HL-60 (cell line): Measurements from ENCODE around the gene KY.

Experiments
- DNase-seq, 2 experiments: peaks; one replicate each; pipeline ENCODE4 v3.0.0-alpha.2; 2010 to 2020; ENCODE audit warnings: low read depth in 1 of 2, low spot score in 1 of 2
- H3K27ac ChIP-seq: fragments of 250-450 bp; sonication (Bioruptor Pico); replicated peaks from 2 replicates; pipeline ENCODE4 v1.5.1; 2020; ENCODE audit warnings: mild to moderate bottlenecking, moderate library complexity
- H3K27me3 ChIP-seq: fragments of 250-450 bp; sonication (Bioruptor Pico); 2 replicates; pipeline ENCODE4 v1.5.1; 2021; ENCODE audit warnings: mild to moderate bottlenecking, moderate library complexity; ENCODE audit not compliant: insufficient read depth, poor library complexity, severe bottlenecking
- H3K4me3 ChIP-seq: replicated peaks from 2 replicates; pipeline ENCODE4 v1.5.1; 2011; ENCODE audit warnings: mild to moderate bottlenecking, control low read depth, low read length; ENCODE audit not compliant: insufficient read depth
- GABPA ChIP-seq: IDR thresholded peaks from 2 replicates; pipeline ENCODE4 v1.6.1; 2012; ENCODE audit warnings: low read depth
- POLR2AphosphoS5 ChIP-seq: IDR thresholded peaks from 2 replicates; pipeline ENCODE4 v1.6.1; 2012; ENCODE audit warnings: low read depth
- SPI1 ChIP-seq: IDR thresholded peaks from 2 replicates; pipeline ENCODE4 v1.6.1; 2012; ENCODE audit warnings: low read depth, mild to moderate bottlenecking, borderline replicate concordance
- TF ChIP-seq, protein P1 (sequence below): IDR thresholded peaks from 2 replicates; pipeline ENCODE4 v1.6.1; 2012; ENCODE audit warnings: low read depth; ENCODE audit not compliant: insufficient replicate concordance
- TF ChIP-seq, protein P2 (sequence below): IDR thresholded peaks from one replicate; pipeline ENCODE4 v1.5.1; 2011; ENCODE audit warnings: low read length, control low read depth, inconsistent platforms; ENCODE audit not compliant: insufficient read depth

Gene KY

DNA sequence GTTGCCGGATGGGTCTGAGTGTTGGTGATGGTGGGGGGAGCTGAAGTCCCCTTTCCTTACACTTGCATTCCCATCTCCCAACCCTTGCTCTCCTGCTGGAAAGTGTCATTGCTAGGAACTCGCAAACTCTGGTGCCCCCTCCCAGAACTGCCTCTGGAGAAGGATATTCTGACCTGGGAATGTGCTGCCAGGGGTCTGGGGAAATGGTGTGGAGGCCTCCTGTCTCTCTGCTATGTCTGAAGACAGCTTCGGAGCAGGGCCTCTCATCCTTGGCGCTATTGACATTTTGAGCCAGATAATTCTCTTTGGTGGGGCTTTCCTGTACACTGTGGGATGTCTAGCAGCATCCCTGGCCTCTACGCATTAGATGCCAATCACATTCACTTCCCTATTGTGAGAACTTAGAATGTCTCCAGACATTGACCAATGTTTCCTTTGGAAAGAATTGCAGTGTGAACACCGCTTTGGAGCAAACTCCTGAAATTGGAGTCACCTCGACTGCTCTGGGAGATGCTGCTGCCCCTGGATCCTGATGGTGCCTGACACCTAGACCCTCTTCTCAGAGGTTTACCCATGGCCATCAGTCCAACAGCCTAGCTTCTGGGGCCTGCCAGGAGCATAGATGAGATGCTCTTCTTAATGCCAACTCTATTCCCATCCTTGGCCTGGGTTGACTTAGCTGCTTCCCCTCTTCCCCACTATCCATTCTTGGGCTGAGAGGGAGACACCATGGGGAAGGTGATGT, 2.2 kb upstream of the KY start:
- Histone ChIP-seq H3K27me3 (peaks cover 2% of the 10 kb centered on the region), H3K27ac (no peak overlapping the region), H3K4me3 (no peak overlapping the region)
- TF ChIP-seq GABPA (no peak), POLR2AphosphoS5 (no peak)
- TF ChIP-seq, protein P1, sequence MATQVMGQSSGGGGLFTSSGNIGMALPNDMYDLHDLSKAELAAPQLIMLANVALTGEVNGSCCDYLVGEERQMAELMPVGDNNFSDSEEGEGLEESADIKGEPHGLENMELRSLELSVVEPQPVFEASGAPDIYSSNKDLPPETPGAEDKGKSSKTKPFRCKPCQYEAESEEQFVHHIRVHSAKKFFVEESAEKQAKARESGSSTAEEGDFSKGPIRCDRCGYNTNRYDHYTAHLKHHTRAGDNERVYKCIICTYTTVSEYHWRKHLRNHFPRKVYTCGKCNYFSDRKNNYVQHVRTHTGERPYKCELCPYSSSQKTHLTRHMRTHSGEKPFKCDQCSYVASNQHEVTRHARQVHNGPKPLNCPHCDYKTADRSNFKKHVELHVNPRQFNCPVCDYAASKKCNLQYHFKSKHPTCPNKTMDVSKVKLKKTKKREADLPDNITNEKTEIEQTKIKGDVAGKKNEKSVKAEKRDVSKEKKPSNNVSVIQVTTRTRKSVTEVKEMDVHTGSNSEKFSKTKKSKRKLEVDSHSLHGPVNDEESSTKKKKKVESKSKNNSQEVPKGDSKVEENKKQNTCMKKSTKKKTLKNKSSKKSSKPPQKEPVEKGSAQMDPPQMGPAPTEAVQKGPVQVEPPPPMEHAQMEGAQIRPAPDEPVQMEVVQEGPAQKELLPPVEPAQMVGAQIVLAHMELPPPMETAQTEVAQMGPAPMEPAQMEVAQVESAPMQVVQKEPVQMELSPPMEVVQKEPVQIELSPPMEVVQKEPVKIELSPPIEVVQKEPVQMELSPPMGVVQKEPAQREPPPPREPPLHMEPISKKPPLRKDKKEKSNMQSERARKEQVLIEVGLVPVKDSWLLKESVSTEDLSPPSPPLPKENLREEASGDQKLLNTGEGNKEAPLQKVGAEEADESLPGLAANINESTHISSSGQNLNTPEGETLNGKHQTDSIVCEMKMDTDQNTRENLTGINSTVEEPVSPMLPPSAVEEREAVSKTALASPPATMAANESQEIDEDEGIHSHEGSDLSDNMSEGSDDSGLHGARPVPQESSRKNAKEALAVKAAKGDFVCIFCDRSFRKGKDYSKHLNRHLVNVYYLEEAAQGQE: no peak
- DNase-seq: no peak

DNA sequence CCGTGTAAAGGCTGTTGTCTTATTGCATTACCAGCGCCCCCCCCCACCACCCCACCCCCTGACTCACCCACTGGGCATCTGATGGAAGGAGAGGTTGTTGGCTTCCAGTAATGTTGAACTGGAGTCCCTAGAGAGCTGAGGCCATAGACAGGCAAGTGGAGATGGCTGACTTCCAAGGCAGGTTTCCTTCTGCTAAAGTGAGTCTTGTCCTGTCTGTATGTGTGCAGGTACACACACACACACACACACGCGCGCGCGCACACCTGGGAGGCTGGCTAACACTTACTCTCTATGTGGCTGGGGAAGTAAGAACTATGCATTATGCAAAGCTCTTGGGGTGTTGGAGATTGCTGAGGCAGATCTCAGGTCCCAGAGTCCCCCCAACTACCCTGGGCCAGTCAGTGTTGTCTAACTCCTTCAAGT, 1.6 kb upstream of the KY start:
- TF ChIP-seq SPI1 (no peak), POLR2AphosphoS5 (no peak), GABPA (no peak)
- TF ChIP-seq, protein P2, sequence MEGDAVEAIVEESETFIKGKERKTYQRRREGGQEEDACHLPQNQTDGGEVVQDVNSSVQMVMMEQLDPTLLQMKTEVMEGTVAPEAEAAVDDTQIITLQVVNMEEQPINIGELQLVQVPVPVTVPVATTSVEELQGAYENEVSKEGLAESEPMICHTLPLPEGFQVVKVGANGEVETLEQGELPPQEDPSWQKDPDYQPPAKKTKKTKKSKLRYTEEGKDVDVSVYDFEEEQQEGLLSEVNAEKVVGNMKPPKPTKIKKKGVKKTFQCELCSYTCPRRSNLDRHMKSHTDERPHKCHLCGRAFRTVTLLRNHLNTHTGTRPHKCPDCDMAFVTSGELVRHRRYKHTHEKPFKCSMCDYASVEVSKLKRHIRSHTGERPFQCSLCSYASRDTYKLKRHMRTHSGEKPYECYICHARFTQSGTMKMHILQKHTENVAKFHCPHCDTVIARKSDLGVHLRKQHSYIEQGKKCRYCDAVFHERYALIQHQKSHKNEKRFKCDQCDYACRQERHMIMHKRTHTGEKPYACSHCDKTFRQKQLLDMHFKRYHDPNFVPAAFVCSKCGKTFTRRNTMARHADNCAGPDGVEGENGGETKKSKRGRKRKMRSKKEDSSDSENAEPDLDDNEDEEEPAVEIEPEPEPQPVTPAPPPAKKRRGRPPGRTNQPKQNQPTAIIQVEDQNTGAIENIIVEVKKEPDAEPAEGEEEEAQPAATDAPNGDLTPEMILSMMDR: no peak
- TF ChIP-seq, protein P1: no peak
- H3K27ac ChIP-seq: no peak overlapping the region
- H3K4me3 ChIP-seq: no peak overlapping the region
- H3K27me3 ChIP-seq: peaks cover 2% of the 10 kb centered on the region
- no peak for DNase-seq

DNA sequence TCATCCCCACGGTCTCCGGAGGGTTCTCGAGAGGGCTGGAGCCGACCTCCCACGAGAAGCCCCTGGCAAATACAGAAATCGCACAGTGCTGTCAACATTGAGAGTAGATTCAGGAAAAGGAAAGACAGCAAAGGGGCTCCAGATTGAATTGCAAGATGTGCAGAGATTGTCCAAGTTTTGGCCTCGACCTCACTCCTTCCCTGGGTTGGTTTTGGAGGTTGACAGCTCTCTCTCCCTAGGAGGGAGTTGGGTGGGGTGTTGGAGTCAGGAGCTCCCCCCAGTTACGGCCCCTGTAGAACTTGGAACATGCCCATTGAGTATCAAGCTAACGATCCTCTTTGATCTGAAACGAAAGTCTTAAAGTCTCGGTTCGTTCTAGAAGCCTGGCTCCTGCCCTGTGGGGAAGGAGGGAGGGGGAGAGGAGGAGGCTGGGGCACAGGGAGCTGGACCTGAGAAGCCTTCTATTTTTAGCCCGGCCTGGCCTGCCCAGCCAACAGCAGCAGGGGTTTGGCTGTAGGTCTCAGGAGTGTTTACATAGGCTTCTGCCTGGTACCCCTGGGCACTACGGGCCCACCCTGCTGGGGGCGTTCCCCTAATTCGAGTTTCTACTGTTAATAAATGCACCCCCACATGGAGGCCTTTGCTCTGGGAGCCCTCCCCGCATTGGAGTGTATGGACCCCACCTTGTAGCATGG, 672 bp upstream of the KY start:
- TF ChIP-seq SPI1 (no peak), GABPA (no peak), POLR2AphosphoS5 (no peak)
- TF ChIP-seq, protein P2: no peak
- TF ChIP-seq, protein P1: no peak
- no peak overlapping the region for H3K4me3 ChIP-seq
- no peak overlapping the region for H3K27ac ChIP-seq
- peaks cover 2% of the 10 kb centered on the region for H3K27me3 ChIP-seq
- no peak for DNase-seq
